GM12892 (cell line): ENCODE data around the gene VPS72.

Experiments used
- POLR2A ChIP-seq: IDR thresholded peaks from 2 replicates; pipeline ENCODE4 v1.6.1; 2011; ENCODE audit warnings: low read depth, low read length, control low read depth
- POLR2AphosphoS5 ChIP-seq: IDR thresholded peaks from 2 replicates; pipeline ENCODE4 v1.6.1; 2011; ENCODE audit warnings: low read depth, low read length, control low read depth

DNA sequence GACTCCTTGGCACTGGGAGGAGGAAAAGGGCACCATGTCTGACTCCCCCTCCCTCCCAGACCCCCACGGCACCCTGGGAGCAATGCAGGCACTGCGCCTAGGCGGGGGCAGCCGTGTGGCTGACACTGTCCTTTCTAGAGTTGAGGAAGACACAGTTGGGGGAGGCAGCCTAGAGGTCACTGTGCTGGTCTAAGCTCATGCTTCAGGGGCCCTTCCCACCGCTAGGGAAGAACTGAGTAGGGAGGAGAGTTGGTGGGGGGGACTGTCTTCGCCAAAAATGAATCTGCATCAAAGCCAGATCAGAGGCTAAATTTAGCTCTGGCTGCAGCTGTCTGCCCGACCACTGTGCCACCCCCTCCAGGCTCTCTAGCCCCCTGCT, 47.0 kb downstream of the VPS72 start:
- TF ChIP-seq POLR2AphosphoS5 = no peak
- TF ChIP-seq POLR2A = no peak
